H9 (cell line): ENCODE results near the gene L3MBTL1. TPM values are rescaled to one million over a fixed set of nuclear protein-coding genes. Genes with fewer than 3 reads are reported as not detected.

ENCODE experiments used
- DNase-seq: peaks from one replicate; pipeline ENCODE4 v3.0.0-alpha.2; 2017
- H2AFZ ChIP-seq: one replicate; pipeline ENCODE4 v1.6.1; 2013; ENCODE audit warnings: mild to moderate bottlenecking, low read length, control low read depth, moderate library complexity
- H2AK5ac ChIP-seq: 2 replicates; pipeline ENCODE4 v1.6.1; 2013; ENCODE audit warnings: low read length, control low read depth, mixed read lengths; ENCODE audit not compliant: insufficient read length
- H2BK120ac ChIP-seq: one replicate; pipeline ENCODE4 v1.6.1; 2013; ENCODE audit warnings: low read depth, mild to moderate bottlenecking, low read length, control low read depth, inconsistent platforms; ENCODE audit not compliant: poor library complexity, severe bottlenecking
- H2BK12ac ChIP-seq: 2 replicates; pipeline ENCODE4 v1.6.1; 2013; ENCODE audit warnings: low read length, control low read depth, mixed read lengths, low read depth; ENCODE audit not compliant: insufficient read length
- H2BK15ac ChIP-seq: 2 replicates; pipeline ENCODE4 v1.6.1; 2013; ENCODE audit warnings: low read depth, low read length, control low read depth
- H2BK20ac ChIP-seq: one replicate; pipeline ENCODE4 v1.6.1; 2013; ENCODE audit warnings: low read depth, mild to moderate bottlenecking, low read length, control low read depth, inconsistent platforms; ENCODE audit not compliant: poor library complexity, severe bottlenecking
- H2BK5ac ChIP-seq: 2 replicates; pipeline ENCODE4 v1.6.1; 2013; ENCODE audit warnings: low read length, control low read depth, mixed read lengths; ENCODE audit not compliant: insufficient read length
- H3K14ac ChIP-seq: 2 replicates; pipeline ENCODE4 v1.6.1; 2013; ENCODE audit warnings: low read length, control low read depth; ENCODE audit not compliant: insufficient read depth
- H3K18ac ChIP-seq: 2 replicates; pipeline ENCODE4 v1.6.1; 2013; ENCODE audit warnings: low read depth, mild to moderate bottlenecking, mixed read lengths, low read length, control low read depth; ENCODE audit not compliant: insufficient read length
- H3K23ac ChIP-seq: 2 replicates; pipeline ENCODE4 v1.6.1; 2013; ENCODE audit warnings: low read length, control low read depth, mixed read lengths, low read depth; ENCODE audit not compliant: insufficient read length
- H3K23me2 ChIP-seq: 2 replicates; pipeline ENCODE4 v1.6.1; 2013; ENCODE audit warnings: low read depth, mild to moderate bottlenecking, mixed read lengths, low read length, control low read depth; ENCODE audit not compliant: insufficient read length, poor library complexity, severe bottlenecking
- H3K27ac ChIP-seq: 2 replicates; pipeline ENCODE4 v1.5.1; 2013; ENCODE audit warnings: low read length, control low read depth, mixed read lengths, low read depth; ENCODE audit not compliant: insufficient read length
- H3K27me3 ChIP-seq: 2 replicates; pipeline ENCODE4 v1.6.1; 2013; ENCODE audit warnings: low read length, control low read depth, inconsistent platforms; ENCODE audit not compliant: insufficient read depth
- H3K4ac ChIP-seq: 2 replicates; pipeline ENCODE4 v1.6.1; 2013; ENCODE audit warnings: low read depth, mild to moderate bottlenecking, control low read depth, inconsistent platforms, low read length, moderate library complexity
- H3K4me1 ChIP-seq: 2 replicates; pipeline ENCODE4 v1.6.1; 2013; ENCODE audit warnings: low read length, control low read depth, inconsistent platforms; ENCODE audit not compliant: insufficient read depth
- H3K4me2 ChIP-seq: 2 replicates; pipeline ENCODE4 v1.6.1; 2013; ENCODE audit warnings: low read length, control low read depth, mixed read lengths; ENCODE audit not compliant: insufficient read length, insufficient read depth
- H3K56ac ChIP-seq: 2 replicates; pipeline ENCODE4 v1.6.1; 2013; ENCODE audit warnings: low read depth, mild to moderate bottlenecking, mixed read lengths, low read length, control low read depth; ENCODE audit not compliant: insufficient read length
- H3K79me1 ChIP-seq: 2 replicates; pipeline ENCODE4 v1.6.1; 2013; ENCODE audit warnings: low read depth, mild to moderate bottlenecking, moderate library complexity, low read length, control low read depth, inconsistent platforms; ENCODE audit not compliant: insufficient read depth, poor library complexity, severe bottlenecking
- H3K79me2 ChIP-seq: 2 replicates; pipeline ENCODE4 v1.6.1; 2013; ENCODE audit warnings: low read length, control low read depth, inconsistent platforms; ENCODE audit not compliant: insufficient read depth
- H3K9ac ChIP-seq: 2 replicates; pipeline ENCODE4 v1.6.1; 2013; ENCODE audit warnings: low read length, control low read depth, mixed read lengths; ENCODE audit not compliant: insufficient read length; ENCODE audit errors: extremely low read depth
- H3K9me3 ChIP-seq: one replicate; pipeline ENCODE4 v1.6.1; 2013; ENCODE audit warnings: low read depth, low read length, inconsistent platforms; ENCODE audit not compliant: control insufficient read depth
- H3T11ph ChIP-seq: one replicate; pipeline ENCODE4 v1.6.1; 2013; ENCODE audit warnings: mild to moderate bottlenecking, low read length, control low read depth, inconsistent platforms
- H4K20me1 ChIP-seq: one replicate; pipeline ENCODE4 v1.6.1; 2013; ENCODE audit not compliant: control insufficient read depth, insufficient read length, insufficient read depth
- H4K5ac ChIP-seq: 2 replicates; pipeline ENCODE4 v1.6.1; 2013; ENCODE audit warnings: low read depth, mild to moderate bottlenecking, mixed read lengths, low read length, control low read depth; ENCODE audit not compliant: insufficient read length
- H4K8ac ChIP-seq: replicated peaks from 2 replicates; pipeline ENCODE4 v1.6.1; 2013; ENCODE audit warnings: low read length, control low read depth, mixed read lengths, low read depth; ENCODE audit not compliant: insufficient read length
- H4K91ac ChIP-seq: 2 replicates; pipeline ENCODE4 v1.6.1; 2013; ENCODE audit warnings: low read depth, mild to moderate bottlenecking, moderate library complexity, mixed read lengths, low read length, control low read depth; ENCODE audit not compliant: insufficient read length
- H3K27ac Mint-ChIP-seq, 3 experiments: 2 replicates in 2 of 3; 3 replicates in 1 of 3; pipeline ENCODE4 v1.8.0; 2020 to 2021; ENCODE audit warnings: mixed read lengths in 3 of 3, mild to moderate bottlenecking in 1 of 3, moderate library complexity in 1 of 3
- H3K27me3 Mint-ChIP-seq: 2 replicates; pipeline ENCODE4 v1.8.0; 2021; ENCODE audit warnings: low read depth, mild to moderate bottlenecking, moderate library complexity, mixed read lengths
- H3K36me3 Mint-ChIP-seq, 3 experiments: 2 replicates in 2 of 3; 3 replicates in 1 of 3; pipeline ENCODE4 v1.8.0; 2020 to 2021; ENCODE audit warnings: low read depth in 3 of 3, mixed read lengths in 3 of 3; ENCODE audit not compliant: insufficient read depth in 1 of 3
- H3K4me1 Mint-ChIP-seq, 2 experiments: 2 replicates each; pipeline ENCODE4 v1.8.0; 2020; ENCODE audit warnings: mixed read lengths in 2 of 2
- H3K4me3 Mint-ChIP-seq, 2 experiments: 2 replicates in 1 of 2; 3 replicates in 1 of 2; pipeline ENCODE4 v1.8.0; 2020 to 2021; ENCODE audit warnings: mild to moderate bottlenecking in 2 of 2, mixed read lengths in 2 of 2, moderate library complexity in 1 of 2
- H3K9me3 Mint-ChIP-seq, 2 experiments: 2 replicates in 1 of 2; 3 replicates in 1 of 2; pipeline ENCODE4 v1.8.0; 2020; ENCODE audit warnings: mild to moderate bottlenecking in 2 of 2, mixed read lengths in 2 of 2, moderate library complexity in 1 of 2
- WGBS: extraction: QIAGEN DNeasy Blood & Tissue Kit; methylation state at CpG from one replicate; pipeline ENCODE4 v1.1.7; 2013; ENCODE audit warnings: missing lambda C conversion rate, low lambda C conversion rate, mixed read lengths; ENCODE audit not compliant: insufficient read length; ENCODE audit errors: extremely low coverage; 5-methylcytosine and 5-hydroxymethylcytosine counted together
- total RNA-seq: library from RNA; stranded (reverse); gene quantifications from 2 replicates; pipeline ENCODE4 v1.2.1, GENCODE V29; 2021
- TF ChIP-seq, protein P1 (sequence below): fragments of 200-600 bp; sonication (generic); conservative IDR thresholded peaks from 3 replicates; pipeline ENCODE4 v1.8.0; 2021; ENCODE audit warnings: antibody characterized with exemption, mild to moderate bottlenecking

The L3MBTL1 gene
- total RNA-seq, 1 experiment from 2014 or later, result 19.9 TPM

- WGBS, result no CpG with 5 or more reads among the region's 1 CpG
- Histone ChIP-seq H3K56ac (no peak overlapping the region), H4K8ac (no peak overlapping the region), H3K27ac (no peak overlapping the region), H3K9me3 (no peaks in the 10 kb centered on the region), H2BK5ac (no peak overlapping the region), H3K9ac (no peak overlapping the region), H4K5ac (no peak overlapping the region), H3K79me2 (no peaks in the 10 kb centered on the region), H4K20me1 (no peaks in the 10 kb centered on the region), H3K4ac (no peak overlapping the region), H2AFZ (no peak overlapping the region), H3T11ph (no peak overlapping the region), H2BK15ac (no peak overlapping the region), H3K23me2 (peaks cover 14% of the 10 kb centered on the region), H2BK120ac (no peak overlapping the region), H3K27me3 (peaks cover 3% of the 10 kb centered on the region; the same call in 1 of the 2 replicates), H2BK20ac (no peak overlapping the region), H2AK5ac (no peak overlapping the region), H3K4me1 (no peaks in the 10 kb centered on the region), H2BK12ac (no peak overlapping the region), H4K91ac (no peak overlapping the region), H3K79me1 (no peaks in the 10 kb centered on the region), H3K18ac (no peak overlapping the region), H3K23ac (no peak overlapping the region), H3K14ac (no peak overlapping the region), H3K4me2 (no peak overlapping the region)
- H3K9me3 Mint-ChIP-seq, result no peaks in the 10 kb centered on the region
- TF ChIP-seq, protein P1, sequence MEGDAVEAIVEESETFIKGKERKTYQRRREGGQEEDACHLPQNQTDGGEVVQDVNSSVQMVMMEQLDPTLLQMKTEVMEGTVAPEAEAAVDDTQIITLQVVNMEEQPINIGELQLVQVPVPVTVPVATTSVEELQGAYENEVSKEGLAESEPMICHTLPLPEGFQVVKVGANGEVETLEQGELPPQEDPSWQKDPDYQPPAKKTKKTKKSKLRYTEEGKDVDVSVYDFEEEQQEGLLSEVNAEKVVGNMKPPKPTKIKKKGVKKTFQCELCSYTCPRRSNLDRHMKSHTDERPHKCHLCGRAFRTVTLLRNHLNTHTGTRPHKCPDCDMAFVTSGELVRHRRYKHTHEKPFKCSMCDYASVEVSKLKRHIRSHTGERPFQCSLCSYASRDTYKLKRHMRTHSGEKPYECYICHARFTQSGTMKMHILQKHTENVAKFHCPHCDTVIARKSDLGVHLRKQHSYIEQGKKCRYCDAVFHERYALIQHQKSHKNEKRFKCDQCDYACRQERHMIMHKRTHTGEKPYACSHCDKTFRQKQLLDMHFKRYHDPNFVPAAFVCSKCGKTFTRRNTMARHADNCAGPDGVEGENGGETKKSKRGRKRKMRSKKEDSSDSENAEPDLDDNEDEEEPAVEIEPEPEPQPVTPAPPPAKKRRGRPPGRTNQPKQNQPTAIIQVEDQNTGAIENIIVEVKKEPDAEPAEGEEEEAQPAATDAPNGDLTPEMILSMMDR, result no peak
- H3K4me1 Mint-ChIP-seq, result peaks cover 16 to 21% of the 10 kb centered on the region in 2 experiments
- no peak overlapping the region; a peak in 1 of 5 replicates for H3K4me3 Mint-ChIP-seq
- H3K27me3 Mint-ChIP-seq, result peaks cover 5% of the 10 kb centered on the region
- DNase-seq, result no peak
- H3K27ac Mint-ChIP-seq, result no peak overlapping the region
- peaks cover 0 to 10% (median 6%) of the 10 kb centered on the region in 3 experiments; a peak in 5 of 7 replicates for H3K36me3 Mint-ChIP-seq
Measured at GRCh38 chr20:43511879-43512278, 4.4 kb downstream of the L3MBTL1 start.
